H1 (cell line): ENCODE results near the gene GRIK4. TPM values are rescaled to one million over a fixed set of nuclear protein-coding genes. Genes with fewer than 3 reads are reported as not detected.

Experiments used
- CTCF ChIA-PET: fragments of 300-600 bp; sonication (Branson Sonifier 250); formaldehyde crosslinking; loops from one replicate; lab custom pipeline; 2021; ENCODE audit not compliant: partially characterized antibody; lab: Charles Lee
- POLR2A ChIA-PET: fragments of 300-600 bp; sonication (Branson Sonifier 250); formaldehyde crosslinking; loops from one replicate; lab custom pipeline; 2021; ENCODE audit warnings: inconsistent platforms; ENCODE audit not compliant: partially characterized antibody; lab: Charles Lee
- DNase-seq, 2 experiments: peaks; one replicate each; pipeline versions ENCODE4 v3.0.0 to v3.0.0-alpha.2; 2010 to 2022; ENCODE audit warnings: low spot score in 2 of 2, low read depth in 1 of 2, mixed read lengths in 1 of 2
- FAIRE-seq: peaks from 2 replicates; lab custom pipeline; 2011; peaks lifted over from hg19 to GRCh38; lab: Jason Lieb, UNC
- H2AFZ ChIP-seq: 2 replicates; pipeline ENCODE4 v1.8.1; 2012; ENCODE audit warnings: low read length, inconsistent platforms
- H2AK5ac ChIP-seq: 2 replicates; pipeline ENCODE4 v1.6.1; 2013; ENCODE audit warnings: low read depth, low read length
- H2BK120ac ChIP-seq: replicated peaks from 2 replicates; pipeline ENCODE3; 2013; ENCODE audit warnings: low read depth, low read length, inconsistent platforms
- H2BK12ac ChIP-seq: 2 replicates; pipeline ENCODE4 v1.6.1; 2013; ENCODE audit warnings: low read depth, low read length
- H2BK15ac ChIP-seq: 2 replicates; pipeline ENCODE4 v1.6.1; 2013; ENCODE audit warnings: low read length
- H2BK20ac ChIP-seq: 2 replicates; pipeline ENCODE4 v1.6.1; 2013; ENCODE audit warnings: low read length
- H2BK5ac ChIP-seq: 2 replicates; pipeline ENCODE4 v1.6.1; 2013; ENCODE audit warnings: low read depth, low read length
- H3K14ac ChIP-seq: 2 replicates; pipeline ENCODE4 v1.6.1; 2013; ENCODE audit warnings: inconsistent platforms; ENCODE audit not compliant: insufficient read length
- H3K18ac ChIP-seq: 2 replicates; pipeline ENCODE4 v1.6.1; 2013; ENCODE audit warnings: low read length; ENCODE audit errors: extremely low read depth
- H3K23ac ChIP-seq: 2 replicates; pipeline ENCODE4 v1.6.1; 2013; ENCODE audit warnings: inconsistent platforms; ENCODE audit not compliant: insufficient read length
- H3K23me2 ChIP-seq: 2 replicates; pipeline ENCODE4 v1.6.1; 2013; ENCODE audit warnings: low read depth, low read length
- H3K27ac ChIP-seq: 2 replicates; pipeline ENCODE4 v1.6.1; 2011; ENCODE audit warnings: low read depth, low read length, inconsistent platforms
- H3K27me3 ChIP-seq, 4 experiments: replicated peaks in 1 of 4; 1 replicate in 1 of 4; 2 replicates in 3 of 4; pipeline versions ENCODE4 v1.6.1 to v1.8.1; 2011 to 2013; ENCODE audit warnings: low read length in 3 of 4, mild to moderate bottlenecking in 3 of 4, inconsistent platforms in 2 of 4, mixed read lengths in 2 of 4, moderate library complexity in 1 of 4; ENCODE audit not compliant: control insufficient read depth in 3 of 4, insufficient read depth in 3 of 4; ENCODE audit errors: extremely low read depth in 1 of 4
- H3K36me3 ChIP-seq, 4 experiments: 2 replicates each; pipeline versions ENCODE4 v1.6.1 to v1.8.1; 2011 to 2013; ENCODE audit warnings: mild to moderate bottlenecking in 4 of 4, low read length in 3 of 4, moderate library complexity in 2 of 4, control low read depth in 1 of 4, inconsistent platforms in 1 of 4; ENCODE audit not compliant: insufficient read depth in 4 of 4, control insufficient read depth in 2 of 4
- H3K4ac ChIP-seq: replicated peaks from 2 replicates; pipeline ENCODE3; 2013; ENCODE audit warnings: low read length, low read depth, mixed read lengths, inconsistent platforms; ENCODE audit not compliant: insufficient read length
- H3K4me1 ChIP-seq, 4 experiments: replicated peaks in 1 of 4; 1 replicate in 1 of 4; 2 replicates in 3 of 4; pipeline versions ENCODE4 v1.6.1 to v1.8.1; 2011 to 2013; ENCODE audit warnings: low read length in 3 of 4, inconsistent platforms in 2 of 4, mixed read lengths in 1 of 4; ENCODE audit not compliant: insufficient read depth in 4 of 4, control insufficient read depth in 3 of 4
- H3K4me2 ChIP-seq, 2 experiments: 2 replicates each; pipeline versions ENCODE4 v1.6.1 to v1.8.1; 2011 to 2013; ENCODE audit warnings: low read depth in 2 of 2, low read length in 2 of 2, control low read depth in 1 of 2, inconsistent platforms in 1 of 2, mild to moderate bottlenecking in 1 of 2; ENCODE audit not compliant: insufficient read depth in 1 of 2
- H3K4me3 ChIP-seq, 4 experiments: fragments of 200-600, 300-600 bp in 1 of 4; sonication (generic), shearing (Covaris generic), sonication (Bioruptor Twin) in 1 of 4; 2 replicates each; pipeline versions ENCODE4 v1.5.1 to v1.8.1; 2011 to 2016; ENCODE audit warnings: low read length in 4 of 4, low read depth in 3 of 4, control low read depth in 2 of 4, inconsistent platforms in 2 of 4, mild to moderate bottlenecking in 2 of 4, mixed read lengths in 1 of 4, moderate library complexity in 1 of 4; ENCODE audit not compliant: insufficient read depth in 2 of 4; ENCODE audit errors: extremely low read depth in 1 of 4
- H3K56ac ChIP-seq: replicated peaks from 2 replicates; pipeline ENCODE3; 2013; ENCODE audit warnings: low read depth, mild to moderate bottlenecking, mixed read lengths, low read length, inconsistent platforms; ENCODE audit not compliant: insufficient read length
- H3K79me1 ChIP-seq: 2 replicates; pipeline ENCODE4 v1.6.1; 2013; ENCODE audit warnings: low read depth, low read length, control low read depth
- H3K79me2 ChIP-seq, 2 experiments: 2 replicates each; pipeline versions ENCODE4 v1.6.1 to v1.8.1; 2012 to 2013; ENCODE audit warnings: low read length in 2 of 2, mild to moderate bottlenecking in 2 of 2, inconsistent platforms in 1 of 2; ENCODE audit not compliant: insufficient read depth in 2 of 2, control insufficient read depth in 1 of 2
- H3K9ac ChIP-seq, 4 experiments: replicated peaks in 1 of 4; 1 replicate in 1 of 4; 2 replicates in 3 of 4; pipeline versions ENCODE4 v1.6.1 to v1.8.1; 2011 to 2013; ENCODE audit warnings: low read depth in 3 of 4, low read length in 3 of 4, control low read depth in 2 of 4, mild to moderate bottlenecking in 2 of 4, moderate library complexity in 2 of 4, inconsistent platforms in 1 of 4; ENCODE audit errors: extremely low read depth in 1 of 4
- H3K9me3 ChIP-seq, 2 experiments: 2 replicates each; pipeline versions ENCODE4 v1.6.1 to v1.8.1; 2012 to 2013; ENCODE audit warnings: mild to moderate bottlenecking in 2 of 2, moderate library complexity in 2 of 2, control low read depth in 1 of 2, inconsistent platforms in 1 of 2, low read depth in 1 of 2, low read length in 1 of 2, mixed read lengths in 1 of 2; ENCODE audit not compliant: insufficient read depth in 2 of 2
- H4K20me1 ChIP-seq, 2 experiments: replicated peaks in 1 of 2; 2 replicates each; pipeline versions ENCODE3 to v1.8.1; 2011 to 2013; ENCODE audit warnings: inconsistent platforms in 2 of 2, low read length in 2 of 2, mild to moderate bottlenecking in 1 of 2; ENCODE audit not compliant: insufficient read depth in 2 of 2, control insufficient read depth in 1 of 2
- H4K5ac ChIP-seq: 2 replicates; pipeline ENCODE4 v1.6.1; 2013; ENCODE audit warnings: low read length, low read depth, mixed read lengths, inconsistent platforms; ENCODE audit not compliant: insufficient read length
- H4K8ac ChIP-seq: 2 replicates; pipeline ENCODE4 v1.8.0; 2013; ENCODE audit warnings: mild to moderate bottlenecking, moderate library complexity, low read length, inconsistent platforms; ENCODE audit not compliant: insufficient read depth; ENCODE audit errors: extremely low read depth
- H4K91ac ChIP-seq: replicated peaks from 2 replicates; pipeline ENCODE3; 2013; ENCODE audit warnings: low read length, mixed read lengths, inconsistent platforms; ENCODE audit not compliant: insufficient read length
- BRCA1 ChIP-seq: IDR thresholded peaks from 2 replicates; pipeline ENCODE4 v1.6.1; 2012; ENCODE audit warnings: low read depth, low read length, improper control_type of control experiment
- EGR1 ChIP-seq: IDR thresholded peaks from 2 replicates; pipeline ENCODE4 v1.6.1; 2011; ENCODE audit warnings: low read depth, low read length, borderline replicate concordance
- TAF7 ChIP-seq: optimal IDR thresholded peaks from 2 replicates; pipeline ENCODE3; 2011; ENCODE audit warnings: low read depth, mild to moderate bottlenecking, inconsistent platforms, low read length, moderate library complexity, borderline replicate concordance
- WGBS, 2 experiments: shearing (Covaris generic) in 1 of 2; methylation state at CpG; one replicate each; pipeline versions ENCODE4 v1.1.6 to v1.1.7; 2013 to 2015; ENCODE audit warnings: low lambda C conversion rate in 2 of 2, mixed read lengths in 2 of 2, inconsistent platforms in 1 of 2, low coverage in 1 of 2, missing lambda C conversion rate in 1 of 2; ENCODE audit not compliant: insufficient replicate concordance in 2 of 2, insufficient coverage in 1 of 2, insufficient read length in 1 of 2; ENCODE audit errors: extremely low coverage in 1 of 2, missing lambda C conversion rate in 1 of 2; 5-methylcytosine and 5-hydroxymethylcytosine counted together
- polyA plus RNA-seq, 7 experiments: library from polyadenylated mRNA; depleted of rRNA in 3 of 7; stranded (reverse) in 5 of 7; unstranded in 2 of 7; fragments of >200 nt in 5 of 7; fragments of 200-250 nt in 2 of 7; gene quantifications; 1 replicate in 5 of 7; 2 replicates in 1 of 7; 4 replicates in 1 of 7; pipeline versions ENCODE4 v1.2.1 to v1.2.3, GENCODE V29; 2011 to 2013; ENCODE audit warnings: missing spikeins in 2 of 7, mixed read lengths in 2 of 7
- total RNA-seq: library from RNA; stranded (reverse); fragmentation: NEBNext Ultra II Directional; extraction: Animal tissue kit (Norgen Biotek cat#: 25700); gene quantifications from 2 replicates; pipeline ENCODE4 v1.2.1, GENCODE V29; 2021
- TF ChIP-seq, protein P1 (sequence below): IDR thresholded peaks from 2 replicates; pipeline ENCODE4 v1.6.1; 2011; ENCODE audit warnings: low read length, improper control_type of control experiment

GRIK4 gene
- total and polyA plus RNA-seq, 2 of the 8 experiments (the other 6 are each of a cell fraction or from before 2014, with no cell fraction given) = 1.2 to 2.9 TPM

DNA sequence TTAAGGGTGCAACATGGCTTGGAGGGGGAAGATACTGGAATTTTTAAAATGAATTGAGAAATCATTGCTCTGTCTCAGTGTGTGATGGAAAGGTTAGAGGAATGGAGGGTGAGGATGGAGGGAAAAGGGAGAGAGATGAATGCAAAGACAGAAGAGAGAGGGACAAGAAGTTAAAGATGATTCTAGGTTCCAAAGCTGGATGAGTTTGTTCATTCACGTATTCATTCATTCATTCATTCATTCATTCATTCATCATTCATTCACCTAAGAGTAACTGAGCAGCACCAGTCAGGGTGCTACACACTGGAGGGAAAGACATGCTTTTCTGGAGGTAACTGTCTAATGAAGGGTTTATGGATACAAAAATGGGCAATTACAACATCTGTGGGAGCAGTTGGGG, 209.2 kb downstream of the GRIK4 start:
- Histone ChIP-seq H2BK15ac (no peak overlapping the region), H4K91ac (no peak overlapping the region), H4K5ac (no peak overlapping the region), H3K9me3 (peaks cover 5 to 6% of the 10 kb centered on the region in 2 experiments; a peak in 2 of 4 replicates), H3K23me2 (no peaks in the 10 kb centered on the region; the same call in 1 of the 2 replicates), H2BK120ac (no peak overlapping the region), H3K4me3 (no peak overlapping the region), H3K4ac (no peak overlapping the region), H3K9ac (no peak overlapping the region), H3K4me2 (no peak overlapping the region), H3K27me3 (peaks cover 0 to 2% (median 0%) of the 10 kb centered on the region in 4 experiments; a peak in 2 of 7 replicates), H4K8ac (no peak overlapping the region), H3K4me1 (peaks cover 4 to 16% (median 7%) of the 10 kb centered on the region in 4 experiments), H4K20me1 (no peaks in the 10 kb centered on the region), H3K27ac (no peak overlapping the region), H3K23ac (no peak overlapping the region), H2BK5ac (no peak overlapping the region), H2BK20ac (no peak overlapping the region), H2AFZ (no peak overlapping the region), H3K14ac (no peak overlapping the region), H2AK5ac (no peak overlapping the region), H2BK12ac (no peak overlapping the region), H3K79me1 (no peaks in the 10 kb centered on the region), H3K79me2 (no peaks in the 10 kb centered on the region), H3K56ac (no peak overlapping the region), H3K36me3 (no peaks in the 10 kb centered on the region), H3K18ac (no peak overlapping the region)
- TF ChIP-seq, protein P1, sequence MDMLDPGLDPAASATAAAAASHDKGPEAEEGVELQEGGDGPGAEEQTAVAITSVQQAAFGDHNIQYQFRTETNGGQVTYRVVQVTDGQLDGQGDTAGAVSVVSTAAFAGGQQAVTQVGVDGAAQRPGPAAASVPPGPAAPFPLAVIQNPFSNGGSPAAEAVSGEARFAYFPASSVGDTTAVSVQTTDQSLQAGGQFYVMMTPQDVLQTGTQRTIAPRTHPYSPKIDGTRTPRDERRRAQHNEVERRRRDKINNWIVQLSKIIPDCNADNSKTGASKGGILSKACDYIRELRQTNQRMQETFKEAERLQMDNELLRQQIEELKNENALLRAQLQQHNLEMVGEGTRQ = no peak
- TF ChIP-seq EGR1 (no peak), BRCA1 (no peak), TAF7 (no peak)
- 100% methylated on average over 1 of the region's 1 CpG; no CpG with 5 or more reads in 1 of the 2 experiments for WGBS, 2 experiments
- CTCF ChIA-PET = interaction anchor here (0.6 to 19.6 kb wide), 12 partner anchors 9 to 212 kb away, joined by 3 to 300 read pairs (median 4); no protein-coding TSS in a partner anchor
- DNase-seq (no peak), FAIRE-seq (no peak)
- POLR2A ChIA-PET = interaction anchor here (0.7 kb wide), 1 partner anchor 15 kb away, joined by 3 read pairs; no protein-coding TSS in a partner anchor
